Tibial artery (tissue), 4 donors: ENCODE measurements around the gene TOM1L2.

Source experiments
- DNase-seq, 2 donors: peaks; one replicate each; pipeline ENCODE4 v3.0.0-alpha.2; 2019
- H3K27ac ChIP-seq, 2 donors: fragments of 200-600 bp; sonication (generic) in 1 of 2; 1 replicate in 1 of 2; 2 replicates in 1 of 2; pipeline ENCODE4 v1.5.1; 2018 to 2019; ENCODE audit warnings: mild to moderate bottlenecking in 1 of 2
- H3K27me3 ChIP-seq, 2 donors: fragments of 200-600 bp; sonication (generic) in 1 of 2; one replicate each; pipeline versions ENCODE4 v1.5.1 to v1.6.0; 2016 to 2019
- H3K36me3 ChIP-seq, 3 donors: fragments of 200-600 bp; sonication (generic) in 2 of 3; one replicate each; pipeline ENCODE4 v1.5.1; 2016 to 2019; ENCODE audit warnings: mild to moderate bottlenecking in 2 of 3
- H3K4me1 ChIP-seq, 4 donors: fragments of 200-600 bp; sonication (generic) in 2 of 4; 1 replicate in 3 of 4; 2 replicates in 1 of 4; pipeline ENCODE4 v1.5.1; 2016 to 2019
- H3K4me3 ChIP-seq, 2 donors: fragments of 200-600 bp; sonication (generic) in 1 of 2; 1 replicate in 1 of 2; 2 replicates in 1 of 2; pipeline ENCODE4 v1.5.1; 2018 to 2019; ENCODE audit warnings: mild to moderate bottlenecking in 2 of 2
- H3K9me3 ChIP-seq, 3 donors: fragments of 200-600 bp; sonication (generic) in 1 of 3; one replicate each; pipeline ENCODE4 v1.5.1; 2016 to 2019
- intact Hi-C: fragments of 100-400 bp; cut with DNase I; formaldehyde crosslinking; loops from one replicate; pipeline ENCODE4 v1.15.0; 2023; ENCODE audit warnings: low total_unique reads
- TF ChIP-seq, protein P1 (sequence below), 2 experiments: fragments of 200-600 bp in 1 of 2; fragments of 450-650 bp in 1 of 2; IDR thresholded peaks; one replicate each; pipeline ENCODE4 v1.5.1; 2017 to 2019; ENCODE audit warnings: antibody characterized with exemption in 2 of 2, mild to moderate bottlenecking in 1 of 2, moderate library complexity in 1 of 2

Gene TOM1L2

DNA sequence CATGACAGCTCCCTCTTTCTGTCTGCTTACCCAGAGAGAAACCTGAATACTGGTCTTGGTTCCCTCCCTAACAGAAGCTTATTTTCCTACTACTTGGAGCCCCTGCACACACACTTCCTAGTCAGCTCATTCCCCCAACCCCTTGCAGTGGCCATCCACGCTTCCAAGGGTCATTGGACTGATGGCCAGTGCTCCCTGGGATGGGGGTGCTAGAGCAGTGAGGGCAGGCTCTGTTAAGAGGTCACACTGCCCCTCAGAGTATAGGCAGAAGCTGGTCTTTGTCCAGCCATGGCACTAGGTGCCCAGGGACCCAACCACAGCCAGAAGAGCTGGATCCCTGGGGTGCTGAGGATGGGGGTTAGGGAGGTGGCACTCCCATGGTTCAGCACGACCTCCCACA is 13.0 kb upstream of the TOM1L2 start:
- TF ChIP-seq, protein P1, sequence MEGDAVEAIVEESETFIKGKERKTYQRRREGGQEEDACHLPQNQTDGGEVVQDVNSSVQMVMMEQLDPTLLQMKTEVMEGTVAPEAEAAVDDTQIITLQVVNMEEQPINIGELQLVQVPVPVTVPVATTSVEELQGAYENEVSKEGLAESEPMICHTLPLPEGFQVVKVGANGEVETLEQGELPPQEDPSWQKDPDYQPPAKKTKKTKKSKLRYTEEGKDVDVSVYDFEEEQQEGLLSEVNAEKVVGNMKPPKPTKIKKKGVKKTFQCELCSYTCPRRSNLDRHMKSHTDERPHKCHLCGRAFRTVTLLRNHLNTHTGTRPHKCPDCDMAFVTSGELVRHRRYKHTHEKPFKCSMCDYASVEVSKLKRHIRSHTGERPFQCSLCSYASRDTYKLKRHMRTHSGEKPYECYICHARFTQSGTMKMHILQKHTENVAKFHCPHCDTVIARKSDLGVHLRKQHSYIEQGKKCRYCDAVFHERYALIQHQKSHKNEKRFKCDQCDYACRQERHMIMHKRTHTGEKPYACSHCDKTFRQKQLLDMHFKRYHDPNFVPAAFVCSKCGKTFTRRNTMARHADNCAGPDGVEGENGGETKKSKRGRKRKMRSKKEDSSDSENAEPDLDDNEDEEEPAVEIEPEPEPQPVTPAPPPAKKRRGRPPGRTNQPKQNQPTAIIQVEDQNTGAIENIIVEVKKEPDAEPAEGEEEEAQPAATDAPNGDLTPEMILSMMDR (IDR thresholded peaks at IDR 0.05) = no peak
- no peak for DNase-seq
- Histone ChIP-seq H3K4me3 (no peak overlapping the region), H3K27me3 (no peaks in the 10 kb centered on the region), H3K9me3 (no peaks in the 10 kb centered on the region), H3K27ac (no peak overlapping the region), H3K4me1 (no peaks in the 10 kb centered on the region), H3K36me3 (peaks cover 0 to 49% (median 0%) of the 10 kb centered on the region in 3 donors)
- intact Hi-C loops = no loop called here

DNA sequence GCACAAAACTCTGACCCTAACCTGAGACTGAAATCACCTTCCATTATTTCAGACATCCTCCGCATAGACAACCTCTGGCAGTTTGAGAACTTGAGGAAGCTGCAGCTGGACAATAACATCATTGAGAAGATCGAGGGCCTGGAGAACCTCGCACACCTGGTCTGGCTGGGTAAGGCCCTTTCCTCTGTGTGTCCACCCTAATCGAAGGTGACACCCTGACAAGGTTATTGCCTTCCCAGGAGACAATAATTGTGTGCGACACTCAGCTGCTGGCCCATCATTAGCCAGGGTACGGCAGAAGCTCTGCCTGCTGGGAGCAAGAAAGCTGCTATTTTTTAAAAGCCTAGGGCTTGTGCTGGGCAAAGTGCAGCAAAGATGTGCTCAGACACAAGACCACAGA is 11.6 kb upstream of the TOM1L2 start:
- H3K4me1 ChIP-seq = no peaks in the 10 kb centered on the region
- no peaks in the 10 kb centered on the region for H3K9me3 ChIP-seq
- intact Hi-C loops = no loop called here
- TF ChIP-seq, protein P1 (IDR thresholded peaks at IDR 0.05) = no peak
- H3K4me3 ChIP-seq = no peak overlapping the region
- no peak overlapping the region for H3K27ac ChIP-seq
- peaks cover 0 to 46% (median 0%) of the 10 kb centered on the region in 3 donors for H3K36me3 ChIP-seq
- no peaks in the 10 kb centered on the region for H3K27me3 ChIP-seq
- no peak for DNase-seq

DNA sequence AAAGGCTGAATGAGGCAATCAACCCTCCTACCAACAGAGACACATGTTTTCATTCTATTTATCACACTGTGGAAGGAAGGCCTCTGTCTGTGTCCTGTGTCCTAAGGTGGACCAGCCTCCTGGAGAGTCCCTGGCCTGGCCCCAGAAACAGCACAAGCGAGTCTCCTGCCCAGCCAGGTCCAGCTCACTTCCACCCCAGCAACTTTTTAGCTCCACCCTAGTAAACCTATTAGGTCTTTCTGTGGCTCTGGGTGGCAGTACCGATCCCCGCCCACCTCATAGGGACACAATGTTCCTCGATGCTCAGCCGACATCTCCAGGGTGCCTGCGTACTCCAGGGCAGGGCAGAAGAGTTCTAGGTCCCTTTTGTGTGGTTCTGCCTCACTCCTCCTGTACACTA is 11.2 kb upstream of the TOM1L2 start:
- Histone ChIP-seq H3K36me3 (peaks cover 0 to 44% (median 0%) of the 10 kb centered on the region in 3 donors), H3K27me3 (no peaks in the 10 kb centered on the region), H3K27ac (no peak overlapping the region), H3K4me3 (no peak overlapping the region), H3K4me1 (no peaks in the 10 kb centered on the region), H3K9me3 (no peaks in the 10 kb centered on the region)
- TF ChIP-seq, protein P1 (IDR thresholded peaks at IDR 0.05) = no peak
- no peak for DNase-seq
- intact Hi-C loops = no loop called here

DNA sequence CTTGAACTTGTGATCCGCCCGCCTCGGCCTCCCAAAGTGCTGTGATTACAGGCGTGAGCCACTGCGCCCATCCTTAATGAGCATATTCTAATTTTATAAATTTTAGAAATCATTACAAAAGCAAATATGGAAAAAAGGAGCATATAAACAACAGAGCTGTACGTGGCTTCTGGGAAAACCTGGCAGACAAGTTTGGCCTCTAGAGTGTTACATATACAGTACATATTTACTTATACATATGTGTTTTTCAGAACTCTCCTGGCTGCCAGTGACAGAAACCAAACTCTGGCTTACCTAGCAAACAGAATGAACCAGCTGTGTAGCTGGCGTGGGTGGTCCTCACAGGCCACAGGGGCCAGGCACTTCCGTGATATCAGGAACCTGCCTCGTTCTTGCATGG is 10.6 kb upstream of the TOM1L2 start:
- Histone ChIP-seq H3K9me3 (no peaks in the 10 kb centered on the region), H3K27ac (no peak overlapping the region), H3K27me3 (no peaks in the 10 kb centered on the region), H3K36me3 (peaks cover 0 to 44% (median 0%) of the 10 kb centered on the region in 3 donors), H3K4me1 (no peaks in the 10 kb centered on the region), H3K4me3 (no peak overlapping the region)
- TF ChIP-seq, protein P1 (IDR thresholded peaks at IDR 0.05) = no peak
- intact Hi-C loops = no loop called here
- no peak for DNase-seq

DNA sequence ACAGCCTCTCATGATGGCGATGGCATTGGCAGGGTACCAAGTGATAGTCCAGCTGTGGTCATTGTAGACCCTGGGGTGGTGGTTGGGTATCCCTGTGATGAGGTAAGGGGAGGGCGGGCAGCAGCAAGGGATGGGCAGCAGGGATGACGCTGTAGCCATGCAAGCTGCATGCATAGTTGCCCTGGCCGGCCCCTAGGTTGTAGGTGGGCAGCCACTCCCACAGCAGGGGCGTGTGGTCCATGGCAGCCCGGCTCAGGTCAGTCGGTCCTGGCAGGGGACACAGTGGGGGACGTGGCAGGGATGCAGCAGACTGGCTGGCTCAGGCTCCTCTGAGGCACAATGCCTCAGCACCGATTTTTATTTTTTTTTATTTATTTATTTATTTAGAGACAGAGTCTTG is 9.1 kb upstream of the TOM1L2 start:
- H3K9me3 ChIP-seq = no peaks in the 10 kb centered on the region
- TF ChIP-seq, protein P1 (IDR thresholded peaks at IDR 0.05) = no peak
- intact Hi-C loops = no loop called here
- no peak overlapping the region for H3K4me3 ChIP-seq
- DNase-seq = no peak
- no peaks in the 10 kb centered on the region for H3K4me1 ChIP-seq
- peaks cover 0 to 46% (median 0%) of the 10 kb centered on the region in 3 donors for H3K36me3 ChIP-seq
- no peak overlapping the region for H3K27ac ChIP-seq
- H3K27me3 ChIP-seq = no peaks in the 10 kb centered on the region

DNA sequence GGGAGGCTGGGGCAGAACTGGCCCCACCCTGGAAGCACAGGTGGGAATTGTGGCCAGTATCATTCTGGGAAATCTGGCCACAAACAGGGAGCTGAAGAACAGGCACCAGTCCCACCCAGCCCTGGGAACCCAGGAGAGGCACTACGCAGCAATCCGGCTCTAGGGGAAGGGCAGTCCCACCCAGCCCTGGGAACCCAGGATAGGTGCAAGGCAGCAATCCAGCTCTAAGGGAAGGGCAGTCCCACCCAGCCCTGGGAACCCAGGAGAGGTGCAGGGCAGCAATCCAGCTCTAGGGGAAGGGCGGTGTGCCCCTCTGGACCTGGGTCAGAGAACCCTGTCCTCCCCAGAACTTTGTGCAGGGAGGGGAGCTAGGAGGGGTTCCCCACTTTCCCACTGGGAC is 7.6 kb upstream of the TOM1L2 start:
- Histone ChIP-seq H3K27ac (no peak overlapping the region), H3K36me3 (peaks cover 0 to 37% (median 0%) of the 10 kb centered on the region in 3 donors), H3K4me3 (no peak overlapping the region), H3K9me3 (no peaks in the 10 kb centered on the region), H3K27me3 (no peaks in the 10 kb centered on the region), H3K4me1 (no peaks in the 10 kb centered on the region)
- TF ChIP-seq, protein P1 (IDR thresholded peaks at IDR 0.05) = no peak
- intact Hi-C loops = no loop called here
- no peak for DNase-seq
